Ectodermal cell (in vitro differentiated cells): ENCODE results near the gene CCSAP.
"Not testable (repeated sequence)": the region's sequence is repeated elsewhere in the genome, so short reads cannot be mapped to it uniquely, and the experiment has no call there.

Source experiments
- H3K27ac ChIP-seq: 2 replicates; pipeline ENCODE4 v1.7.0; 2013; ENCODE audit warnings: mild to moderate bottlenecking, low read depth, low read length; ENCODE audit not compliant: insufficient read depth, poor library complexity, severe bottlenecking
- H3K27me3 ChIP-seq: 2 replicates; pipeline ENCODE4 v1.7.0; 2013; ENCODE audit warnings: mild to moderate bottlenecking, low read length; ENCODE audit not compliant: insufficient read depth, control insufficient read depth, poor library complexity, severe bottlenecking
- H3K36me3 ChIP-seq: one replicate; pipeline ENCODE4 v1.7.0; 2013; ENCODE audit warnings: low read length; ENCODE audit not compliant: control insufficient read depth, insufficient read depth
- H3K4me1 ChIP-seq: one replicate; pipeline ENCODE4 v1.7.0; 2013; ENCODE audit warnings: low read length; ENCODE audit not compliant: control insufficient read depth, insufficient read depth
- H3K4me3 ChIP-seq: 2 replicates; pipeline ENCODE4 v1.7.0; 2013; ENCODE audit warnings: low read depth, low read length, control low read depth; ENCODE audit not compliant: insufficient read depth
- H3K9me3 ChIP-seq: 2 replicates; pipeline ENCODE4 v1.7.0; 2013; ENCODE audit warnings: mild to moderate bottlenecking, low read length, moderate library complexity; ENCODE audit not compliant: control insufficient read depth
- WGBS, 2 experiments: methylation state at CpG; one replicate each; pipeline ENCODE4 v1.1.7; 2013; ENCODE audit warnings: missing lambda C conversion rate in 2 of 2; 5-methylcytosine and 5-hydroxymethylcytosine counted together

CCSAP gene

GRCh38 chr1:229327765-229328164 lies 15.1 kb downstream of the CCSAP start:
- not testable (repeated sequence) for H3K27me3 ChIP-seq, H3K4me1 ChIP-seq, H3K27ac ChIP-seq, H3K4me3 ChIP-seq, H3K36me3 ChIP-seq, H3K9me3 ChIP-seq
- 93 to 97% methylated on average over 6 of the region's 6 CpGs for WGBS, 2 experiments

- H3K9me3 ChIP-seq, result no peaks in the 10 kb centered on the region
- H3K4me1 ChIP-seq, result peaks cover 7% of the 10 kb centered on the region
- H3K4me3 ChIP-seq, result no peak overlapping the region
- no peak overlapping the region for H3K27ac ChIP-seq
- 95 to 97% methylated on average over 12 of the region's 12 CpGs for WGBS, 2 experiments
- H3K27me3 ChIP-seq, result no peaks in the 10 kb centered on the region
- peaks cover 7% of the 10 kb centered on the region for H3K36me3 ChIP-seq
These were observed 16.2 kb downstream of the CCSAP start for GRCh38 chr1:229326601-229327000.

- H3K4me1 ChIP-seq, result peaks cover 7% of the 10 kb centered on the region
- H3K36me3 ChIP-seq, result peaks cover 7% of the 10 kb centered on the region
- H3K27me3 ChIP-seq, result no peaks in the 10 kb centered on the region
- H3K27ac ChIP-seq, result no peak overlapping the region
- no peak overlapping the region for H3K4me3 ChIP-seq
- 81 to 91% methylated on average over 10 of the region's 10 CpGs for WGBS, 2 experiments
- H3K9me3 ChIP-seq, result no peaks in the 10 kb centered on the region
These were observed 16.9 kb downstream of the CCSAP start for GRCh38 chr1:229325853-229326487.

GRCh38 chr1:229325401-229325800 lies 17.4 kb downstream of the CCSAP start:
- H3K36me3 ChIP-seq, result peaks cover 7% of the 10 kb centered on the region
- WGBS, 2 experiments, result 89 to 95% methylated on average over 2 of the region's 2 CpGs
- H3K27me3 ChIP-seq, result no peaks in the 10 kb centered on the region
- H3K27ac ChIP-seq, result no peak overlapping the region
- no peak overlapping the region for H3K4me3 ChIP-seq
- H3K4me1 ChIP-seq, result peaks cover 7% of the 10 kb centered on the region
- no peaks in the 10 kb centered on the region for H3K9me3 ChIP-seq

GRCh38 chr1:229323885-229324553 lies 18.8 kb downstream of the CCSAP start:
- Histone ChIP-seq H3K36me3 (peaks cover 7% of the 10 kb centered on the region), H3K4me3 (no peak overlapping the region), H3K9me3 (no peaks in the 10 kb centered on the region), H3K27me3 (no peaks in the 10 kb centered on the region), H3K27ac (no peak overlapping the region), H3K4me1 (peaks cover 7% of the 10 kb centered on the region)
- 90 to 100% methylated on average over 1 of the region's 2 CpGs for WGBS, 2 experiments

GRCh38 chr1:229323201-229323600 lies 19.6 kb downstream of the CCSAP start:
- WGBS, 2 experiments, result 91 to 96% methylated on average over 7 of the region's 7 CpGs
- H3K9me3 ChIP-seq, result no peaks in the 10 kb centered on the region
- peaks cover 7% of the 10 kb centered on the region for H3K4me1 ChIP-seq
- no peak overlapping the region for H3K4me3 ChIP-seq
- no peak overlapping the region for H3K27ac ChIP-seq
- H3K36me3 ChIP-seq, result peaks cover 7% of the 10 kb centered on the region
- H3K27me3 ChIP-seq, result no peaks in the 10 kb centered on the region

GRCh38 chr1:229319487-229319886 lies 23.4 kb downstream of the CCSAP start:
- Histone ChIP-seq H3K4me1 (no peaks in the 10 kb centered on the region), H3K27ac (no peak overlapping the region), H3K9me3 (no peaks in the 10 kb centered on the region), H3K4me3 (no peak overlapping the region), H3K27me3 (no peaks in the 10 kb centered on the region), H3K36me3 (peaks cover 4% of the 10 kb centered on the region)
- WGBS, 2 experiments, result 94% methylated on average over 7 of the region's 7 CpGs

GRCh38 chr1:229318056-229318455 lies 24.8 kb downstream of the CCSAP start:
- H3K27ac ChIP-seq, result no peak overlapping the region
- H3K4me3 ChIP-seq, result no peak overlapping the region
- no peaks in the 10 kb centered on the region for H3K9me3 ChIP-seq
- no peaks in the 10 kb centered on the region for H3K4me1 ChIP-seq
- no peaks in the 10 kb centered on the region for H3K36me3 ChIP-seq
- H3K27me3 ChIP-seq, result no peaks in the 10 kb centered on the region
- WGBS, 2 experiments, result 89 to 93% methylated on average over 4 of the region's 4 CpGs

GRCh38 chr1:229316166-229316565 lies 26.7 kb downstream of the CCSAP start:
- Histone ChIP-seq H3K4me3 (no peak overlapping the region), H3K9me3 (no peaks in the 10 kb centered on the region), H3K36me3 (no peaks in the 10 kb centered on the region), H3K27me3 (no peaks in the 10 kb centered on the region), H3K4me1 (no peaks in the 10 kb centered on the region), H3K27ac (no peak overlapping the region)
- WGBS, 2 experiments, result 93 to 100% methylated on average over 2 of the region's 2 CpGs

GRCh38 chr1:229310833-229311232 lies 32.0 kb downstream of the CCSAP start:
- H3K27ac ChIP-seq, result no peak overlapping the region
- no peak overlapping the region for H3K4me3 ChIP-seq
- no peaks in the 10 kb centered on the region for H3K9me3 ChIP-seq
- no peaks in the 10 kb centered on the region for H3K27me3 ChIP-seq
- 96 to 97% methylated on average over 6 of the region's 6 CpGs for WGBS, 2 experiments
- H3K36me3 ChIP-seq, result peaks cover 3% of the 10 kb centered on the region
- no peaks in the 10 kb centered on the region for H3K4me1 ChIP-seq
